Suprapubic skin (tissue), 4 donors: ENCODE results near the gene IMP4. TPM values are rescaled to one million over a fixed set of nuclear protein-coding genes. Genes with fewer than 3 reads are reported as not detected.
A peak's percentile ranks its signal among the peaks of the same experiment; 100 is the strongest.

Experiments used
- DNase-seq, 2 donors: peaks; one replicate each; pipeline ENCODE4 v3.0.0-alpha.2; 2019; ENCODE audit warnings: low spot score in 2 of 2
- H3K27ac ChIP-seq: fragments of 200-600 bp; sonication (generic); one replicate; pipeline ENCODE4 v1.5.1; 2019
- H3K27me3 ChIP-seq: fragments of 200-600 bp; sonication (generic); one replicate; pipeline ENCODE4 v1.5.1; 2019
- H3K36me3 ChIP-seq: fragments of 200-600 bp; sonication (generic); one replicate; pipeline ENCODE4 v1.5.1; 2019
- H3K4me1 ChIP-seq: fragments of 200-600 bp; sonication (generic); one replicate; pipeline ENCODE4 v1.5.1; 2019
- H3K4me3 ChIP-seq: fragments of 200-600 bp; sonication (generic); one replicate; pipeline ENCODE4 v1.5.1; 2019; ENCODE audit warnings: mild to moderate bottlenecking
- H3K9me3 ChIP-seq: fragments of 200-600 bp; sonication (generic); one replicate; pipeline ENCODE4 v1.5.1; 2019
- CTCF ChIP-seq, 2 donors: fragments of 200-600 bp in 1 of 2; fragments of 450-650 bp in 1 of 2; sonication (generic) in 1 of 2; IDR thresholded peaks; one replicate each; pipeline ENCODE4 v1.5.1; 2016 to 2019; ENCODE audit warnings: antibody characterized with exemption in 2 of 2, mild to moderate bottlenecking in 1 of 2, moderate library complexity in 1 of 2
- EP300 ChIP-seq: sonication (generic); formaldehyde crosslinking; IDR thresholded peaks from one replicate; pipeline ENCODE4 v1.6.1; 2017; ENCODE audit warnings: antibody characterized with exemption
- POLR2A ChIP-seq, 2 donors: fragments of 450-650 bp; IDR thresholded peaks; one replicate each; pipeline ENCODE4 v1.6.1; 2017; ENCODE audit warnings: antibody characterized with exemption in 2 of 2, mild to moderate bottlenecking in 2 of 2, moderate library complexity in 2 of 2
- POLR2AphosphoS5 ChIP-seq, 3 donors: sonication (generic); formaldehyde crosslinking; IDR thresholded peaks; one replicate each; pipeline ENCODE4 v1.6.1; 2017; ENCODE audit warnings: antibody characterized with exemption in 3 of 3
- WGBS: methylation state at CpG from one replicate; pipeline ENCODE4 v1.1.5; 2018; 5-methylcytosine and 5-hydroxymethylcytosine counted together
- total RNA-seq, 4 donors: library from RNA; depleted of rRNA; stranded (reverse); fragments of >200 nt; gene quantifications; one replicate each; pipeline ENCODE4 v1.1.0, GENCODE V29; 2016

Gene IMP4
- total RNA-seq, 4 donors from 2014 or later: 84.0 to 125 (median 98.8) TPM

GRCh38 chr2:130365963-130366362, 23.3 kb downstream of the IMP4 start:
- Histone ChIP-seq H3K36me3 (no peaks in the 10 kb centered on the region), H3K4me3 (no peak overlapping the region), H3K4me1 (no peaks in the 10 kb centered on the region), H3K27ac (no peak overlapping the region), H3K9me3 (no peaks in the 10 kb centered on the region), H3K27me3 (no peaks in the 10 kb centered on the region)
- WGBS: 89% methylated on average over 2 of the region's 2 CpGs
- no peak for DNase-seq
- no peak for TF ChIP-seq POLR2A (IDR thresholded peaks at IDR 0.05)
- TF ChIP-seq EP300: no peak
- no peak for TF ChIP-seq CTCF (IDR thresholded peaks at IDR 0.05)
- no peak for TF ChIP-seq POLR2AphosphoS5 (IDR thresholded peaks at IDR 0.05)

DNA sequence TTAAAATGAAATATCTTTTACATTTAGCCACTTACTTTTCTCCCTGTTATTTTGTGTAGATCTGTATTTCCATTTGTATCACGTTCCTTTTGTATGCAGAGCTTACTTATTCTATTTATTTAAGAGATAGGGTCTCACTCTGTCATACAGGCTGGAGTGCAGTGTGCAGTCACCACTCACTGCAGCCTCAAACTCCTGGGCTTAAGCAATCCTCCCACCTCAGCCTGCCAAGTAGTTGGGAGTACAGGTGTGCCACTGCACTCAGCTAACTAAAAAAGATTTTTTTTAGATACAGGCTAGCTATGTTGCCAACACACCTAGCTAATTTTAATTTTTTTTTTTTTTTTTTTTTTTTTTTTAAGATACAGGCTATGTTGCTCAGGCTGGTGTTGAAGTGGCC, 24.0 kb downstream of the IMP4 start:
- Histone ChIP-seq H3K36me3 (no peaks in the 10 kb centered on the region), H3K4me1 (peaks cover 6% of the 10 kb centered on the region), H3K4me3 (no peak overlapping the region), H3K27me3 (no peaks in the 10 kb centered on the region), H3K9me3 (no peaks in the 10 kb centered on the region), H3K27ac (no peak overlapping the region)
- TF ChIP-seq CTCF (IDR thresholded peaks at IDR 0.05) (no peak), POLR2A (IDR thresholded peaks at IDR 0.05) (no peak), EP300 (no peak), POLR2AphosphoS5 (IDR thresholded peaks at IDR 0.05) (no peak)
- WGBS: 93% methylated on average over 1 of the region's 1 CpG
- peak; percentile 15 to 16 for DNase-seq

- TF ChIP-seq POLR2AphosphoS5 (IDR thresholded peaks at IDR 0.05) (no peak), CTCF (IDR thresholded peaks at IDR 0.05) (no peak), EP300 (no peak), POLR2A (IDR thresholded peaks at IDR 0.05) (no peak)
- H3K9me3 ChIP-seq: no peaks in the 10 kb centered on the region
- DNase-seq: peak in 1 of 2 donors; percentile 28
- H3K4me1 ChIP-seq: peaks cover 22% of the 10 kb centered on the region
- 87% methylated on average over 5 of the region's 5 CpGs for WGBS
- H3K27me3 ChIP-seq: no peaks in the 10 kb centered on the region
- no peak overlapping the region for H3K4me3 ChIP-seq
- H3K27ac ChIP-seq: no peak overlapping the region
- H3K36me3 ChIP-seq: no peaks in the 10 kb centered on the region
Measured at GRCh38 chr2:130368786-130369185, 26.1 kb downstream of the IMP4 start.

GRCh38 chr2:130369311-130369964, 26.7 kb downstream of the IMP4 start:
- peaks cover 24% of the 10 kb centered on the region for H3K4me1 ChIP-seq
- H3K4me3 ChIP-seq: no peak overlapping the region
- no peaks in the 10 kb centered on the region for H3K36me3 ChIP-seq
- H3K27ac ChIP-seq: no peak overlapping the region
- H3K9me3 ChIP-seq: no peaks in the 10 kb centered on the region
- H3K27me3 ChIP-seq: no peaks in the 10 kb centered on the region
- no peak for DNase-seq
- TF ChIP-seq POLR2A (IDR thresholded peaks at IDR 0.05): no peak
- TF ChIP-seq POLR2AphosphoS5 (IDR thresholded peaks at IDR 0.05): no peak
- no peak for TF ChIP-seq EP300
- TF ChIP-seq CTCF (IDR thresholded peaks at IDR 0.05): no peak

DNA sequence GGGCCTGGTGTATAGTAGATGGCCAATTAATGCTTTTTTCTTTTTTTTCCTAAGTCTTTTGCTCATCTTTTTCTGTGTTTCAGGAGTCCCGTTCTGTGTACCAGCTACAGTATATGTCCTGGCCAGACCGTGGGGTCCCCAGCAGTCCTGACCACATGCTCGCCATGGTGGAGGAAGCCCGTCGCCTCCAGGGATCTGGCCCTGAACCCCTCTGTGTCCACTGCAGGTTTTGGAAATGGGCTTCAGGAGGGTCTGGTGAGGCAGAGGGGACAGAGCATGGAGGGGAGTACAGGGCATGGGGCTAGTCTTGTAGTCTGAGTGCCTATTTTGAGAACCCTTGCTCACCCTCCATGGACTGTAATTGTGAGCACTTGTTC, 27.3 kb downstream of the IMP4 start:
- no peaks in the 10 kb centered on the region for H3K9me3 ChIP-seq
- TF ChIP-seq POLR2AphosphoS5 (IDR thresholded peaks at IDR 0.05) (no peak), POLR2A (IDR thresholded peaks at IDR 0.05) (no peak), EP300 (no peak), CTCF (IDR thresholded peaks at IDR 0.05) (no peak)
- WGBS: 92% methylated on average over 5 of the region's 5 CpGs
- H3K27ac ChIP-seq: no peak overlapping the region
- DNase-seq: peak in 1 of 2 donors; percentile 16
- no peaks in the 10 kb centered on the region for H3K27me3 ChIP-seq
- H3K36me3 ChIP-seq: no peaks in the 10 kb centered on the region
- no peak overlapping the region for H3K4me3 ChIP-seq
- peaks cover 24% of the 10 kb centered on the region for H3K4me1 ChIP-seq
